Dedifferentiated amniotic fluid mesenchymal stem cell (primary cell): ENCODE data around the gene CRYBA4.

Experiments used
- DNase-seq: peaks from one replicate; pipeline ENCODE4 v3.0.0-alpha.2; 2016; ENCODE audit errors: extremely low spot score

CRYBA4 gene

GRCh38 chr22:26660961-26661578, 39.3 kb downstream of the CRYBA4 start:
- DNase-seq, result no peak

GRCh38 chr22:26662160-26662559, 40.4 kb downstream of the CRYBA4 start:
- DNase-seq, result no peak

GRCh38 chr22:26663374-26663923, 41.7 kb downstream of the CRYBA4 start:
- DNase-seq, result no peak

- no peak for DNase-seq
Measured at GRCh38 chr22:26665813-26666231, 44.1 kb downstream of the CRYBA4 start.

GRCh38 chr22:26667140-26667539, 45.4 kb downstream of the CRYBA4 start:
- no peak for DNase-seq

GRCh38 chr22:26669060-26669481, 47.3 kb downstream of the CRYBA4 start:
- peak; percentile 31 for DNase-seq

GRCh38 chr22:26670459-26670858, 48.7 kb downstream of the CRYBA4 start:
- no peak for DNase-seq

- DNase-seq, result no peak
Measured at GRCh38 chr22:26671317-26672059, 49.7 kb downstream of the CRYBA4 start.

GRCh38 chr22:26672060-26672471, 50.3 kb downstream of the CRYBA4 start:
- no peak for DNase-seq

GRCh38 chr22:26672590-26673468, 51.1 kb downstream of the CRYBA4 start:
- DNase-seq, result peak; percentile 92

- DNase-seq, result no peak
Measured at GRCh38 chr22:26673486-26673885, 51.7 kb downstream of the CRYBA4 start.

- DNase-seq, result no peak
Measured at GRCh38 chr22:26674211-26675190, 52.7 kb downstream of the CRYBA4 start.

- DNase-seq, result no peak
Measured at GRCh38 chr22:26675687-26676268, 54.0 kb downstream of the CRYBA4 start.

- no peak for DNase-seq
Measured at GRCh38 chr22:26677217-26677616, 55.5 kb downstream of the CRYBA4 start.

- DNase-seq, result peak; percentile 73
Measured at GRCh38 chr22:26679003-26679629, 57.4 kb downstream of the CRYBA4 start.
